ENCODE data around the gene UPP1.

DNA sequence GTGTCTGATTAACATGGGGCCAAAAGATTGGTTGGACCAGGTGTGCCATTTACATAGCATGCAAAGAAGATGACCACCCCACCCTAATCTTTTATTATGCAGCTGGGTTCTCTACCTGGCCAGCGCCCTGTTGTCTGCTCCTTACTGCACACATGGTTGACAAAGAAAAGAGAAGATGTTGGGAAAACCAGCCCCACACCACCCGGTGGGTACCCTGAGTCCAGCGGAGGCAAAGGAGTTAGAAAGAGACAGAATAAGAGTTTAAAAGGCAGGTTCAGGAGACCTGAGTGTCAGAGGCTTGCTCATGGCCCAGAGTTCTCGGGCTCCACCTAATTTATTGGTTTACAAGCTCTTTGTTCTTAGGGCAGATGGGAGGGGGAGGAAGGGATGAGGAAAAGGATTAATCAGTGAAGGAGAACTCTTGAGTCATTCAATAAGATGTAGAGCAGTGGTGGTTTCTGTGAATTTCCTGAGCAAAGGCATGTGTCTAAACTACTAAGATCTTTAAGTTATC is 58.1 kb downstream of the UPP1 start:
- TF ChIP-seq, protein P1, sequence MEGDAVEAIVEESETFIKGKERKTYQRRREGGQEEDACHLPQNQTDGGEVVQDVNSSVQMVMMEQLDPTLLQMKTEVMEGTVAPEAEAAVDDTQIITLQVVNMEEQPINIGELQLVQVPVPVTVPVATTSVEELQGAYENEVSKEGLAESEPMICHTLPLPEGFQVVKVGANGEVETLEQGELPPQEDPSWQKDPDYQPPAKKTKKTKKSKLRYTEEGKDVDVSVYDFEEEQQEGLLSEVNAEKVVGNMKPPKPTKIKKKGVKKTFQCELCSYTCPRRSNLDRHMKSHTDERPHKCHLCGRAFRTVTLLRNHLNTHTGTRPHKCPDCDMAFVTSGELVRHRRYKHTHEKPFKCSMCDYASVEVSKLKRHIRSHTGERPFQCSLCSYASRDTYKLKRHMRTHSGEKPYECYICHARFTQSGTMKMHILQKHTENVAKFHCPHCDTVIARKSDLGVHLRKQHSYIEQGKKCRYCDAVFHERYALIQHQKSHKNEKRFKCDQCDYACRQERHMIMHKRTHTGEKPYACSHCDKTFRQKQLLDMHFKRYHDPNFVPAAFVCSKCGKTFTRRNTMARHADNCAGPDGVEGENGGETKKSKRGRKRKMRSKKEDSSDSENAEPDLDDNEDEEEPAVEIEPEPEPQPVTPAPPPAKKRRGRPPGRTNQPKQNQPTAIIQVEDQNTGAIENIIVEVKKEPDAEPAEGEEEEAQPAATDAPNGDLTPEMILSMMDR (conservative IDR thresholded peaks at IDR 0.05), result no peak
- no peak for TF ChIP-seq EZH2 (IDR thresholded peaks at IDR 0.05; ENCODE audit: low read depth)
